K562 (cell line): ENCODE results near the gene LYPD6B. TPM values are rescaled to one million over a fixed set of nuclear protein-coding genes. Genes with fewer than 3 reads are reported as not detected.

ENCODE experiments used
- ATAC-seq: fragments of 200-7000 bp; cut with Tn5 transposase; 3 replicates; pipeline ENCODE4 v1.9.1; 2020; ENCODE audit warnings: moderate library complexity
- BruUV-seq: library from RNA; stranded (reverse); fragments of 400-500 nt; replicated peaks from 2 replicates; lab custom pipeline; 2021; lab: Mats Ljungman, UMichigan
- CTCF ChIA-PET: fragments of 300-600 bp; formaldehyde crosslinking; extraction: SDS; loops from one replicate; lab custom pipeline; 2021; ENCODE audit warnings: low intra/inter-chr PET ratio; lab: Yijun Ruan, JAX
- POLR2A ChIA-PET: fragments of 300-600, 350-650 bp; sonication (Branson Sonifier 250); formaldehyde crosslinking; extraction: SDS; loops from one replicate; lab custom pipeline; 2021; ENCODE audit warnings: antibody characterized with exemption, inconsistent platforms; lab: Yijun Ruan, JAX
- DNase-seq, 4 experiments: peaks; one replicate each; pipeline versions ENCODE4 v3.0.0 to v3.0.0-alpha.2; 2011 to 2018; ENCODE audit warnings: low spot score in 3 of 4, mixed read lengths in 3 of 4; ENCODE audit errors: extremely low read depth in 1 of 4
- FAIRE-seq: peaks from 2 replicates; lab custom pipeline; 2011; peaks lifted over from hg19 to GRCh38; lab: Jason Lieb, UNC
- H2AFZ ChIP-seq: 2 replicates; pipeline ENCODE4 v1.6.0; 2011; ENCODE audit warnings: low read depth, low read length, control low read depth, inconsistent platforms
- H3K27ac ChIP-seq: fragments of 200-600 bp; 3 replicates; pipeline ENCODE4 v1.8.0; 2011; ENCODE audit warnings: low read depth, mild to moderate bottlenecking, control low read depth, inconsistent platforms, low read length, moderate library complexity, mixed read lengths; ENCODE audit errors: extremely low read depth
- H3K27me3 ChIP-seq, 2 experiments: fragments of 300-600 bp in 1 of 2; 2 replicates in 1 of 2; 3 replicates in 1 of 2; pipeline versions ENCODE4 v1.6.0 to v1.8.0; 2011; ENCODE audit warnings: inconsistent platforms in 2 of 2, low read length in 2 of 2, mild to moderate bottlenecking in 1 of 2, mixed read lengths in 1 of 2, moderate library complexity in 1 of 2; ENCODE audit not compliant: control insufficient read depth in 2 of 2, insufficient read depth in 2 of 2
- H3K36me3 ChIP-seq: fragments of 300-600 bp; 3 replicates; pipeline ENCODE4 v1.8.0; 2011; ENCODE audit warnings: mild to moderate bottlenecking, low read length, inconsistent platforms; ENCODE audit not compliant: control insufficient read depth, insufficient read depth
- H3K4me1 ChIP-seq, 2 experiments: fragments of 200-600 bp in 1 of 2; replicated peaks in 1 of 2; 2 replicates in 1 of 2; 3 replicates in 1 of 2; pipeline versions ENCODE4 v1.5.1 to v1.8.0; 2011; ENCODE audit warnings: inconsistent platforms in 2 of 2, low read length in 2 of 2, mild to moderate bottlenecking in 1 of 2, mixed read lengths in 1 of 2, moderate library complexity in 1 of 2; ENCODE audit not compliant: control insufficient read depth in 2 of 2, insufficient read depth in 2 of 2
- H3K4me2 ChIP-seq: 2 replicates; pipeline ENCODE4 v1.6.1; 2011; ENCODE audit warnings: low read length, control low read depth, inconsistent platforms, mixed read lengths; ENCODE audit not compliant: insufficient read depth
- H3K4me3 ChIP-seq: fragments of 200-600 bp; sonication (generic), shearing (Covaris generic); 2 replicates; pipeline ENCODE4 v1.5.1; 2016; ENCODE audit warnings: control low read depth, inconsistent platforms
- H3K79me2 ChIP-seq: fragments of 200-600 bp; 3 replicates; pipeline ENCODE4 v1.8.0; 2011; ENCODE audit warnings: low read length, inconsistent platforms; ENCODE audit not compliant: control insufficient read depth, insufficient read depth
- H3K9ac ChIP-seq, 2 experiments: 2 replicates each; pipeline versions ENCODE4 v1.6.0 to v1.6.1; 2011; ENCODE audit warnings: low read depth in 2 of 2, low read length in 2 of 2, control low read depth in 1 of 2, inconsistent platforms in 1 of 2, mild to moderate bottlenecking in 1 of 2, mixed read lengths in 1 of 2; ENCODE audit not compliant: insufficient read depth in 1 of 2
- H3K9me1 ChIP-seq: one replicate; pipeline ENCODE4 v1.6.0; 2011; ENCODE audit warnings: inconsistent platforms, mild to moderate bottlenecking, low read length, moderate library complexity; ENCODE audit not compliant: control insufficient read depth, insufficient read depth
- H3K9me3 ChIP-seq: replicated peaks from 2 replicates; pipeline ENCODE4 v1.5.1; 2011; ENCODE audit warnings: low read depth, low read length, inconsistent platforms; ENCODE audit not compliant: control insufficient read depth, insufficient read depth
- H4K20me1 ChIP-seq: replicated peaks from 2 replicates; pipeline ENCODE4 v1.6.1; 2011; ENCODE audit warnings: low read length, inconsistent platforms, mixed read lengths; ENCODE audit not compliant: control insufficient read depth, insufficient read depth
- BRCA1 ChIP-seq, 2 experiments: fragments of 450-650 bp in 1 of 2; sonication (generic) in 1 of 2; formaldehyde crosslinking in 1 of 2; IDR thresholded peaks; 2 replicates each; pipeline versions ENCODE4 v1.5.0 to v1.6.1; 2017 to 2020; ENCODE audit warnings: mild to moderate bottlenecking in 1 of 2, missing genetic modification reagents in 1 of 2
- ELK3 ChIP-seq: fragments of 450-650 bp; formaldehyde crosslinking; IDR thresholded peaks from 2 replicates; pipeline ENCODE4 v1.4.0; 2020; ENCODE audit warnings: mild to moderate bottlenecking
- MXI1 ChIP-seq: IDR thresholded peaks from 2 replicates; pipeline ENCODE4 v1.6.1; 2011; ENCODE audit warnings: low read depth, mild to moderate bottlenecking, improper control_type of control experiment, low read length
- MYNN ChIP-seq, 2 experiments: sonication (generic); formaldehyde crosslinking in 1 of 2; IDR thresholded peaks; 2 replicates each; pipeline versions ENCODE4 v1.5.0 to v1.6.1; 2016 to 2020; ENCODE audit warnings: antibody characterized with exemption in 1 of 2, missing genetic modification reagents in 1 of 2
- NFIX ChIP-seq: fragments of 250-450 bp; sonication (Bioruptor Pico); IDR thresholded peaks from 2 replicates; pipeline ENCODE4 v1.4.0; 2020; ENCODE audit warnings: low read depth, mild to moderate bottlenecking, moderate library complexity
- PHB ChIP-seq: fragments of 250-450 bp; sonication (Bioruptor Pico); IDR thresholded peaks from 2 replicates; pipeline ENCODE4 v1.5.0; 2021
- TBL1XR1 ChIP-seq, 2 experiments: IDR thresholded peaks; 2 replicates each; pipeline ENCODE4 v1.6.1; 2012; ENCODE audit warnings: improper control_type of control experiment in 2 of 2, low read length in 2 of 2, mild to moderate bottlenecking in 1 of 2
- WGBS: fragments of 100-300 bp; shearing (Covaris generic); methylation state at CpG from one replicate; pipeline ENCODE4 v1.1.6; 2016; ENCODE audit warnings: low coverage, mixed read lengths; ENCODE audit not compliant: insufficient coverage; ENCODE audit errors: missing lambda C conversion rate; 5-methylcytosine and 5-hydroxymethylcytosine counted together
- in situ Hi-C: fragments of 300-500 bp; cut with MboI; formaldehyde crosslinking; loops from 4 replicates; pipeline ENCODE4 v1.15.0; 2018; ENCODE audit warnings: inconsistent platforms, mixed read lengths
- intact Hi-C: fragments of 100-400 bp; cut with micrococcal nuclease; formaldehyde crosslinking; loops from 2 replicates; pipeline ENCODE4 v1.14.2; 2022
- polyA plus RNA-seq, 8 experiments: library from polyadenylated mRNA; depleted of rRNA in 4 of 8; stranded (reverse) in 5 of 8; unstranded in 3 of 8; fragments of >200 nt; fragmentation: Nextera tagmentation in 2 of 8; fragmentation: Illumina TruSeq in 1 of 8; extraction: Ambion mirVana in 2 of 8; extraction: Trizol in 1 of 8; gene quantifications; 2 replicates each; pipeline versions ENCODE4 v1.2.1 to v1.2.3, GENCODE V29; 2011 to 2014; ENCODE audit warnings: inconsistent platforms in 1 of 8, missing spikeins in 1 of 8
- total RNA-seq, 7 experiments: library from RNA; depleted of rRNA in 6 of 7; stranded (reverse); fragments of >200 nt in 6 of 7; fragmentation: Illumina TruSeq in 2 of 7; extraction: Trizol in 2 of 7; gene quantifications; 2 replicates each; pipeline versions ENCODE4 v1.2.1 to v1.2.3, GENCODE V29; 2011 to 2021; ENCODE audit warnings: low replicate concordance in 1 of 7

Gene LYPD6B
- total and polyA plus RNA-seq, 9 of the 15 experiments (the other 6 are each of a cell fraction or from before 2014, with no cell fraction given), result not detected

DNA sequence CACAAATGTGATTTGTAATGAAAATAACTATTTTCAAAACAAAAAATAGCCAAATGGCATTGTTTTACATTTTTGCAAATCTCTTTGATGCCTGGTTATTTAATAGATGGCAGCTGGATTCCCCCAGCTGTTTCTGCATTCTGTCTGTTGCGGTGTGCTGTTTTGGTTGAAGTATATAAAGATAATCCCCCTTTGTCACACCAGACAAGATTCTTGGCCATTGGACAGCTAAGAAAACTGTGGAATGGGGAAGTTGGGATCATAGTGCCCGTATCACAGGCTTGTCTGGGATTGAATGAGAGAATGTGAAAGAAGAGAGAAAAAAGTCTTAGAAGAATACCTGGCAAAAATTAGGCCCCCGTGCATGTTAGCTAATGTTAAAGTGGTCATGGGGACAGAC is 19.5 kb upstream of the LYPD6B start:
- peaks cover 8 to 10% of the 10 kb centered on the region in 2 experiments; a peak in 2 of 5 replicates for H3K27me3 ChIP-seq
- in situ Hi-C loops, result loop anchor here (5.0 kb wide), 1 partner anchor 543 kb away; no protein-coding TSS in a partner anchor
- H3K36me3 ChIP-seq, result no peaks in the 10 kb centered on the region
- no peak overlapping the region for H3K4me2 ChIP-seq
- H3K9me3 ChIP-seq, result no peaks in the 10 kb centered on the region
- no peak overlapping the region for H3K4me3 ChIP-seq
- intact Hi-C loops, result no loop called here
- H3K27ac ChIP-seq, result no peak overlapping the region
- ATAC-seq (no peak), FAIRE-seq (no peak), DNase-seq (no peak)
- H3K9me1 ChIP-seq, result no peaks in the 10 kb centered on the region
- POLR2A ChIA-PET, result interaction anchor here (0.7 to 1.1 kb wide), 2 partner anchors 11 to 193 kb away, joined by 3 read pairs; no protein-coding TSS in a partner anchor
- 0% methylated on average over 3 of the region's 3 CpGs for WGBS
- CTCF ChIA-PET, result interaction anchor here (1.4 kb wide), 1 partner anchor 542 kb away, joined by 6 read pairs; no protein-coding TSS in a partner anchor
- TF ChIP-seq NFIX (CRISPR knock-in tag), result no peak
- no peak for TF ChIP-seq TBL1XR1 (IDR thresholded peaks at IDR 0.05; ENCODE audit: low read length in 2 of 2)
- no peak for TF ChIP-seq PHB (CRISPR knock-in tag)
- TF ChIP-seq MXI1, result no peak
- TF ChIP-seq BRCA1 (IDR thresholded peaks at IDR 0.05), result no peak
- no peak for TF ChIP-seq BRCA1 (CRISPR knock-in tag; IDR thresholded peaks at IDR 0.05)
- no peak for TF ChIP-seq ELK3
- no peak for TF ChIP-seq MYNN (IDR thresholded peaks at IDR 0.05)
- no peak for TF ChIP-seq MYNN (CRISPR knock-in tag; IDR thresholded peaks at IDR 0.05)
- no peaks in the 10 kb centered on the region for H3K79me2 ChIP-seq
- H4K20me1 ChIP-seq, result no peaks in the 10 kb centered on the region
- no peaks in the 10 kb centered on the region for H3K4me1 ChIP-seq
- BruUV-seq, result no TSS peak
- H3K9ac ChIP-seq, result no peak overlapping the region
- no peak overlapping the region for H2AFZ ChIP-seq
